NCI-H345 (cell line): Measurements from ENCODE around the gene TRIM17.

Experiments used
- DNase-seq: peaks from one replicate; lab custom pipeline; 2025; lab: John Stamatoyannopoulos, UW

The TRIM17 gene

DNA sequence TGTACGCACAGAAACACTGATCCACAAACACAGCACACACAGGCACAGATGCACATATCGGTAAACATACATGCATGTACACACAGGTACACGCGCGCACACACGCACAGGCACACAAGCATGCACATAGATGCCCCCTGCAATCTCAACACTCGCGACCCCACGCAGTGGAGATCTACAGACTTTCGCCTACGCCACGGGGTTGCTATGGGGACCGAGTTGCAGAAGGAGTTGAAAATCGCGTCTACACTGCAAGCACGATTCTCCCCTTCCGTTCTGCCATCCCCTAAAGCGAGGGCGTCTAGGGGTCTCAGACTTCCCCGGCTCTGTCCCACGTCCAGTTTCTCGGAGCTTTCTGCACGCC is 826 bp downstream of the TRIM17 start:
- no peak for DNase-seq

- DNase-seq, result no peak
These were observed 1.4 kb downstream of the TRIM17 start for GRCh38 chr1:228415221-228415620.

- DNase-seq, result no peak
These were observed 2.0 kb downstream of the TRIM17 start for GRCh38 chr1:228414511-228415211.

DNA sequence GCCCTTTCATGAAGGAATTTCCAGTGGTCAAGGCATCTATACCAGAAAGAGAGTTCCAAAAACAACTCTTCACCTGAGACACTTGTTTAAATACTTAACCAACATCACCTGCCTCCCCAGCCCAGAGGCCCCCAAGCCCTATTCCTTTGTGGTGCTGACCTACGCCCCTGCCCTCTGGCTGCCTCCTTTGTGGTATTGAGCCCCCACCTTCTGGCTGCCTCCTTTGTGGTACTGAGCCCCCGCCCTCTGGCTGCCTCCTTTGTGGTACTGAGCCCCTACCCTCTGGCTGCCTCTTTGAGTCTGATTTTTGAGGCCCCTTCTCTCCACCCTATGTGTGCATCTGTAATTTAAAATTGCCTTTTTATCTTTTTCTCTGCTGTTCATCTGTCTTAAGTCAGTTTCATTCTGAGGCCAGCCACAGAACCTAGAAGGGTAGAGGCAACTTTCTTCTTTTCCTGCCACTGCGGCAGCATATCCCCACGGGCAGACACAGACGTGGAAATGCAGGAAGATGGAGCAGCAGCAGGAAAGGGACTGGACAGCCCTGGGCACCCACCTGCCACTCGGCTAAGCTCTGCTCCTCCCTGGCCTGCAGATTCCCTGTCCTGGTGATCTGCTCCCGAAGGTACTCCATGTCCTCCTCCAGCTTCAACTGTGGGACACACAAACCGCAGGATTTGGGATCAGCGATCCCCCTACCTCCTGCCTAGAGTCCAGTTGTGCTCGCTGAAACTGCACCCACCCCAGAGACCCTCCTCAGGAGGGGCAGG is 3.2 kb downstream of the TRIM17 start:
- DNase-seq, result no peak

DNA sequence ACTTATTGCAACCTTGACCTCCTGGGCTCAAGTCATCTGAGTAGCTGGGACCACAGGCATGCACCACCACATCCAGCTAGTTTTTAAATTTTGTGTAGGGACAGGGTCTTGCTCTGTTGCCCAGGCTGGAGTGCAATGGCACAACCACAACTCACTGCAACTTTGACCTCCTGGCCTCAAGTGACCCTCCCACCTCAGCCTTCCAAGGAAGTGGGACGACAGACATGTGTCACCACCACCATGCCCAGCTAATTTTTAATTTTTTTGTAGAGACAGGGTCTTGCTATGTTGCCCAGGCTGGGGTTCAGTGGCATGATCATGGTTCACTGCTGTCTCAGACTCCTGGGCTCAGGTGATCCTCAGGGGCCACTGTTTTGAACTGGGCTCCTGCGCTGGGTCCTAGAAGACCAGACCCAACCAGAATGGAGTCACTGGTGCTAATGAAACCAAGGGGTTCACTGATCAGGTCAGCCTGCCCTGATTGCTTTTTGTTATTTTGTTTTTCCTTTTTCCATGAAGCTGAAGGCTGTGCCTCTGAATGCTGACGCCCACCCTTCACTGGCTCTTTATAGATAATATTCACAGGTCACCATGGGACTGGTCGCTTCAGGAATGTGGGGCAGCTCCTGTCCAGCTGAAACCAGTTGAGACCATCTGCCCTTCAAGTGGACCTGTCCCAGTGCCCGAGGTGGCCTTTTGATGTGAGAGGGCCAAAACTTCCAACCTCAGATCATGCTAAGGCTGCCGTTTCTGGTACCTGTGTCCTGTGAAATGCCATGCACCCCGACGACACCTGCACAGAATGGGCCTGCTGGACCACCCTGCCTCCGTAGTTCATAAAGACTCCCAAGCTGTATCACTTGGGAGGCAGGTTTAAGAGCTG is 4.9 kb downstream of the TRIM17 start:
- DNase-seq, result no peak

- DNase-seq, result no peak
These were observed 5.5 kb downstream of the TRIM17 start for GRCh38 chr1:228411121-228411520.

DNA sequence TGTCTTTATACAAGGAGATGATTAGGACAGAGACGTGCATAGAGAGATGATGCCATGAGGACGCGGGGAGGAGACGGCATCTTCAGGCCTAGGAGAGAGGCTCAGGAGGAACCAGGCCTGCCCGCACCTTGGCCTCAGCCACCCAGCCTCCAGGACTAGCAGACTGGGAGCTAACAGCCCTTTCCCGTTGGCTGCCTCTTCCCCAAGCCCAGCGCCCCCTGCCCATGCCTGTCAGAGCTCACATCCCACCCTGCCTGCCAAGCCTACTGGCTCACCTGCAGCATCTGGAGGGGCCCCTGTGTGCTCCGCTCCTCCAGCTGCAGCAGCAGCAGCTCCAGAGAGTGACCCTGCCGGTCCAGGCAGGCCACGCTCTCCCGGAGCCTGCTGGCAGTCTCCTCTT is 6.0 kb downstream of the TRIM17 start:
- no peak for DNase-seq

DNA sequence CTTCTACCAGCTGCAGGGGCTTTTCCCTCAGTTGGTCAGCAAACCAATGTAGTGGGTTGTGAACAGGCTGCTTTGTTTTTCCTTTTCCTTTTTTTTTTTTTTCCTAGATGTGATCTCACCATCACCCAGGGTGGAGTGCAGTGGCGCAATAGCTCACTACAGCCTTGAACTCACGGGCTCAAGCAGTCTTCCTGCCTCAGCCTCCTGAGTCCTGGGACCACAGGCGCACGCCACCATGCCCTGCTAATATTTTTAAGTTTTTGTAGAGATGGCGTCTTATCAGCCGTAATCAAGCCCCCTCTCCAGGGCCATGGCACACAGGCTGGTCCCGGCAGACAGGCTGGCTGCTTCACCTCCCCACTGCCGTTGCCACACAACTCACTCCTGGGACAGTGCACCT is 6.6 kb downstream of the TRIM17 start:
- DNase-seq, result no peak

DNA sequence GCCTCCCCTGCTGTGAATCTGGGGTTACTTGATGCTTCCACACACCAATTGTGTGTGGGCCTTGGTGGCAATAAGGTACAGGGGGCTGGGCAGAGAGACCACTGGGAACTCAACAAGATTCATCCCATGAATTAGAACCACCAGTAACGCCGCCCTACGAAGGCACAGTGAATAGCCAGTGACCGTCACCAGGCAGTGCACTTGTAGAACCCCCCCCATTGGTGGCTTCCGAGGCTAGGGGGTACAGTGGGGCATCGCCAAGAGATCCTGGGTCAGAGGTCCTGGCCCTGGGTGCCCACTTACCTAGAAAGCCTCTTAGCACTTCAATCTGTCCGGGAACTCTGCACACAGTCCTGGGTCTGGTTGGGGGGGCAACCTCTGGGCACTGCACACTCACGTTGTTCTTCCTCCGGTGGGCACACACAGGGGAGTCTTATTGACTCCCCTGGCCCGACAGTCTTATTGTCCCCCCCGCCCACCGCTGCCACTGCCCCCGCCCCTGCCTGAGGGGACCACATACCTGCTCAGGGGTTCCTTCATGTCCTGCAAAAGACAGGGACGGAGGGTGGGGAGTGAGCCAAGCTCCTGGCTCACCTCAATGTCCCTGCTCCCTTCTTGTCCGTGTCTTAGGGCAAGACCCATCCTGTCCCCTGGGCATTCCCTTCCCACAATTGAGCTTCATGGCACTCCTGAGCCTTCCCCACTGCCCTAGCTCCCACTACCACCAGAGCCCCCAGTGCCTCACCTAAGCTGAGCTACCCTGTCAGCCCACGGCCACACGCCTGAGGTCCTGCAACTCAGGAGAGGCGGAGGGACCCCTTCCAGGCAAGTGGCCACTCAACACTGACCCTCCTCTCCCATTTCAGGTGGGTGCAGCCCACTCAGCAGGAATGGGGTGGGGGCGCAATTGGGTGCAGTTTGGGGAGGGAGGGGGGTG is 7.5 kb downstream of the TRIM17 start:
- no peak for DNase-seq

GRCh38 chr1:228408041-228408868 is 8.4 kb downstream of the TRIM17 start:
- no peak for DNase-seq

GRCh38 chr1:228407106-228408040 is 9.3 kb downstream of the TRIM17 start:
- no peak for DNase-seq

DNA sequence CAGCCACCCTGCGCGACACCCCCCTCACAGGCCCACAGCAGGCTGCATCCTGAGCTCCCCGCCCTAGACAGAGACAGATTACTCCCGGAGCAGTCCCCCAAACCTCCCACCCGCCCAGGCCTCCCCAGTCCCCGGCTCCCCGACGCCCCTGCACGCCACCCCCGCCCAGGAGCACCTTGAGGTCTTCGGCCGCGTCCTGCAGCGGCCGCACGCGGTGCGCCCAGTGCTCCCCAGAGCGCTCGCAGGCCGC is 10.8 kb downstream of the TRIM17 start:
- DNase-seq, result no peak

GRCh38 chr1:228405200-228405978 is 11.3 kb downstream of the TRIM17 start:
- no peak for DNase-seq

DNA sequence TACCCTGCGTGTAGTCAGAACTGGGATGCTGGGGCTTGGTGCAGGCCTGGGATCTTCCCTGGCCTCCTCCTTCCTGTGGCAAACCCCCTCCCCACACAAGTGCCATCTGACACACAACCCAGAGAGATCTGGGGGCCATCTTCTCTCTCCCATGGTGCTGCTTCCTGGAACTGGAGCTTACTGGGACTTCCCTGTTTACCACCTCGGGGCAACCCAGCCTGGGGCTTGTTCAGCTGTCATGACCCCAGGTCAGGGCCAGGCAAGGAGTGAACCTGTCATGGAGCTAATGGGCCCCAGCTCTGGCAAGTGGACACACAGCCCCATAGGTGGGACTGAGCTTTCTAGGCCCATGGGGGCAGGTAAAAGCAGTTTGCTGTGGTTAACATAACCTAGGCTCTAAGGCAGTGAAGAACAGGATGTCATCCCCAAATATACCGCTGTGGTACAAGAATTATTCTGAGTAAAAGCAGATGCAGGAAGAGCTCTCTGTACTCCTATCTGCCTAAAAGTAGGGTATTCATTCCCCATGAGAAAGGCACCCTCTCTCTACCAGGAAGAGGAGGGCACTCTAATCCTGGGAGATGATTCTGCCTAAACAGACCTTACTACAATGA is 12.4 kb downstream of the TRIM17 start:
- no peak for DNase-seq

DNA sequence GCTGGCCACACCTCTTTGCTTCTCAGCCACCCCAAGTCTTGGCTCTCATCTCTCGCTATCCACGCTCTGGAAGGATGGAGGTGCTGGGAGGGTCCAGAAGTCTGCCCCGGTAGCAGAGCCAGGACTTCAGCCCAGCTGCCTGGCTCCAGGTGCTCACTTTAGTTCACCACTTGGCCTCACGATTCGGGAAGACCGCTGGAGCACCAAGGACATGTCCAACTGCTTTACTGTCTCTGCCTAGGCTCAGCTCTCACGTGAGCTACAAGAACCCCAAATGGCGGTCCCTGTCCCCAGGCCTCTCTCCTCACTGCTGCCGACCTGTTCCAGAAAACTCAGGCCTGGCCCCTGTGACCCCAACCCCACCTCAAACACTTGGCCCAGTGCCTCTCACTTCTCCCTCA is 13.4 kb downstream of the TRIM17 start:
- no peak for DNase-seq

DNA sequence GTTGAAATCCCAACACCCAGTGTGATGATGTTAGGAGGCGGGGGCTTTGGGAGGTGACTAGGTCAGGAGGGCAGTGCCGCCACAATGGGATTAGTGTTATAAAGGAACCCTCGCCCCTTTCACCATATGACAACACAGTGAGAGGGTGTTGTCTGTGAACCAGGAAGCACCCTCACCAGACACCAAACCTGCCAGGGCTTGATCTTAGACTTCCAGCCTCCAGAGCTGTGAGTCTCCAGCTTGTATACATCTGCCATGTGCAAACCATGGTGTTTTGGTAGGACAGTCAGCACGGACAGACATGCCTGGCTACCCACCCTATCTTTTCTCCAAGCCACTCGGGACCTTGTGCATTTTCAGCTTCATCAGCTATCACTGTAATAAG is 14.0 kb downstream of the TRIM17 start:
- DNase-seq, result no peak

GRCh38 chr1:228401782-228402640 is 14.7 kb downstream of the TRIM17 start:
- no peak for DNase-seq
